ENCODE data around the gene METTL13.

DNA sequence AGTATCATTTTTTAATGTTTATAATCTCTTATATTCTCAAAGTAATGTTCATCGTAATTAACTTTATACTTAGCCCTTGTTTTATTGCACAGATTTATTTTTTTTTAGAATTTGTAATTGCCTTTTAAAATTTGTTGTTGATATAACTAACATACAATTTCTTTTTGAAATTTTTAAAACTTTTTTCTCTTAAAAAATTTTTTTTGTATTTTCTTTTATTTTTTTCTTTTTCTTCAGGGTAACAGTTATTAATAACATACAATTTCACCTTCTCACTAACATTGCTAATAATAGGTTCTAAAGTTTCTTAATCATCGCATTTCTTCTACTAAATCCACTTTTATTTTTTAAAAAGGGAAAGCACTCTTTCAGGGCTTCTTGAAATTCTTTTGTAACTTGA lies 28.3 kb upstream of the METTL13 start:
- TF ChIP-seq EZH2 (IDR thresholded peaks at IDR 0.05; ENCODE audit: borderline replicate concordance, low read length), result no peak
- TF ChIP-seq, protein P1, sequence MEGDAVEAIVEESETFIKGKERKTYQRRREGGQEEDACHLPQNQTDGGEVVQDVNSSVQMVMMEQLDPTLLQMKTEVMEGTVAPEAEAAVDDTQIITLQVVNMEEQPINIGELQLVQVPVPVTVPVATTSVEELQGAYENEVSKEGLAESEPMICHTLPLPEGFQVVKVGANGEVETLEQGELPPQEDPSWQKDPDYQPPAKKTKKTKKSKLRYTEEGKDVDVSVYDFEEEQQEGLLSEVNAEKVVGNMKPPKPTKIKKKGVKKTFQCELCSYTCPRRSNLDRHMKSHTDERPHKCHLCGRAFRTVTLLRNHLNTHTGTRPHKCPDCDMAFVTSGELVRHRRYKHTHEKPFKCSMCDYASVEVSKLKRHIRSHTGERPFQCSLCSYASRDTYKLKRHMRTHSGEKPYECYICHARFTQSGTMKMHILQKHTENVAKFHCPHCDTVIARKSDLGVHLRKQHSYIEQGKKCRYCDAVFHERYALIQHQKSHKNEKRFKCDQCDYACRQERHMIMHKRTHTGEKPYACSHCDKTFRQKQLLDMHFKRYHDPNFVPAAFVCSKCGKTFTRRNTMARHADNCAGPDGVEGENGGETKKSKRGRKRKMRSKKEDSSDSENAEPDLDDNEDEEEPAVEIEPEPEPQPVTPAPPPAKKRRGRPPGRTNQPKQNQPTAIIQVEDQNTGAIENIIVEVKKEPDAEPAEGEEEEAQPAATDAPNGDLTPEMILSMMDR (conservative IDR thresholded peaks at IDR 0.05 in 1 of 2, IDR thresholded peaks at IDR 0.05 in 1 of 2; ENCODE audit: extremely low read depth in 1 of 2, insufficient read depth in 1 of 2, low read depth in 1 of 2, low read length in 2 of 2), result no peak
